H9 (cell line): Measurements from ENCODE around the gene BCL2L15. TPM values are rescaled to one million over a fixed set of nuclear protein-coding genes. Genes with fewer than 3 reads are reported as not detected.

Experiments used
- DNase-seq: peaks from one replicate; pipeline ENCODE4 v3.0.0-alpha.2; 2017
- H2AFZ ChIP-seq: one replicate; pipeline ENCODE4 v1.6.1; 2013; ENCODE audit warnings: mild to moderate bottlenecking, low read length, control low read depth, moderate library complexity
- H2AK5ac ChIP-seq: 2 replicates; pipeline ENCODE4 v1.6.1; 2013; ENCODE audit warnings: low read length, control low read depth, mixed read lengths; ENCODE audit not compliant: insufficient read length
- H2BK120ac ChIP-seq: one replicate; pipeline ENCODE4 v1.6.1; 2013; ENCODE audit warnings: low read depth, mild to moderate bottlenecking, low read length, control low read depth, inconsistent platforms; ENCODE audit not compliant: poor library complexity, severe bottlenecking
- H2BK12ac ChIP-seq: 2 replicates; pipeline ENCODE4 v1.6.1; 2013; ENCODE audit warnings: low read length, control low read depth, mixed read lengths, low read depth; ENCODE audit not compliant: insufficient read length
- H2BK15ac ChIP-seq: 2 replicates; pipeline ENCODE4 v1.6.1; 2013; ENCODE audit warnings: low read depth, low read length, control low read depth
- H2BK20ac ChIP-seq: one replicate; pipeline ENCODE4 v1.6.1; 2013; ENCODE audit warnings: low read depth, mild to moderate bottlenecking, low read length, control low read depth, inconsistent platforms; ENCODE audit not compliant: poor library complexity, severe bottlenecking
- H2BK5ac ChIP-seq: 2 replicates; pipeline ENCODE4 v1.6.1; 2013; ENCODE audit warnings: low read length, control low read depth, mixed read lengths; ENCODE audit not compliant: insufficient read length
- H3K14ac ChIP-seq: 2 replicates; pipeline ENCODE4 v1.6.1; 2013; ENCODE audit warnings: low read length, control low read depth; ENCODE audit not compliant: insufficient read depth
- H3K18ac ChIP-seq: 2 replicates; pipeline ENCODE4 v1.6.1; 2013; ENCODE audit warnings: low read depth, mild to moderate bottlenecking, mixed read lengths, low read length, control low read depth; ENCODE audit not compliant: insufficient read length
- H3K23ac ChIP-seq: 2 replicates; pipeline ENCODE4 v1.6.1; 2013; ENCODE audit warnings: low read length, control low read depth, mixed read lengths, low read depth; ENCODE audit not compliant: insufficient read length
- H3K23me2 ChIP-seq: 2 replicates; pipeline ENCODE4 v1.6.1; 2013; ENCODE audit warnings: low read depth, mild to moderate bottlenecking, mixed read lengths, low read length, control low read depth; ENCODE audit not compliant: insufficient read length, poor library complexity, severe bottlenecking
- H3K27ac ChIP-seq: 2 replicates; pipeline ENCODE4 v1.5.1; 2013; ENCODE audit warnings: low read length, control low read depth, mixed read lengths, low read depth; ENCODE audit not compliant: insufficient read length
- H3K27me3 ChIP-seq: 2 replicates; pipeline ENCODE4 v1.6.1; 2013; ENCODE audit warnings: low read length, control low read depth, inconsistent platforms; ENCODE audit not compliant: insufficient read depth
- H3K4ac ChIP-seq: 2 replicates; pipeline ENCODE4 v1.6.1; 2013; ENCODE audit warnings: low read depth, mild to moderate bottlenecking, control low read depth, inconsistent platforms, low read length, moderate library complexity
- H3K4me1 ChIP-seq: 2 replicates; pipeline ENCODE4 v1.6.1; 2013; ENCODE audit warnings: low read length, control low read depth, inconsistent platforms; ENCODE audit not compliant: insufficient read depth
- H3K4me2 ChIP-seq: 2 replicates; pipeline ENCODE4 v1.6.1; 2013; ENCODE audit warnings: low read length, control low read depth, mixed read lengths; ENCODE audit not compliant: insufficient read length, insufficient read depth
- H3K56ac ChIP-seq: 2 replicates; pipeline ENCODE4 v1.6.1; 2013; ENCODE audit warnings: low read depth, mild to moderate bottlenecking, mixed read lengths, low read length, control low read depth; ENCODE audit not compliant: insufficient read length
- H3K79me1 ChIP-seq: 2 replicates; pipeline ENCODE4 v1.6.1; 2013; ENCODE audit warnings: low read depth, mild to moderate bottlenecking, moderate library complexity, low read length, control low read depth, inconsistent platforms; ENCODE audit not compliant: insufficient read depth, poor library complexity, severe bottlenecking
- H3K79me2 ChIP-seq: 2 replicates; pipeline ENCODE4 v1.6.1; 2013; ENCODE audit warnings: low read length, control low read depth, inconsistent platforms; ENCODE audit not compliant: insufficient read depth
- H3K9ac ChIP-seq: 2 replicates; pipeline ENCODE4 v1.6.1; 2013; ENCODE audit warnings: low read length, control low read depth, mixed read lengths; ENCODE audit not compliant: insufficient read length; ENCODE audit errors: extremely low read depth
- H3K9me3 ChIP-seq: one replicate; pipeline ENCODE4 v1.6.1; 2013; ENCODE audit warnings: low read depth, low read length, inconsistent platforms; ENCODE audit not compliant: control insufficient read depth
- H3T11ph ChIP-seq: one replicate; pipeline ENCODE4 v1.6.1; 2013; ENCODE audit warnings: mild to moderate bottlenecking, low read length, control low read depth, inconsistent platforms
- H4K20me1 ChIP-seq: one replicate; pipeline ENCODE4 v1.6.1; 2013; ENCODE audit not compliant: control insufficient read depth, insufficient read length, insufficient read depth
- H4K5ac ChIP-seq: 2 replicates; pipeline ENCODE4 v1.6.1; 2013; ENCODE audit warnings: low read depth, mild to moderate bottlenecking, mixed read lengths, low read length, control low read depth; ENCODE audit not compliant: insufficient read length
- H4K8ac ChIP-seq: replicated peaks from 2 replicates; pipeline ENCODE4 v1.6.1; 2013; ENCODE audit warnings: low read length, control low read depth, mixed read lengths, low read depth; ENCODE audit not compliant: insufficient read length
- H4K91ac ChIP-seq: 2 replicates; pipeline ENCODE4 v1.6.1; 2013; ENCODE audit warnings: low read depth, mild to moderate bottlenecking, moderate library complexity, mixed read lengths, low read length, control low read depth; ENCODE audit not compliant: insufficient read length
- H3K27ac Mint-ChIP-seq, 3 experiments: 2 replicates in 2 of 3; 3 replicates in 1 of 3; pipeline ENCODE4 v1.8.0; 2020 to 2021; ENCODE audit warnings: mixed read lengths in 3 of 3, mild to moderate bottlenecking in 1 of 3, moderate library complexity in 1 of 3
- H3K27me3 Mint-ChIP-seq: 2 replicates; pipeline ENCODE4 v1.8.0; 2021; ENCODE audit warnings: low read depth, mild to moderate bottlenecking, moderate library complexity, mixed read lengths
- H3K36me3 Mint-ChIP-seq, 3 experiments: 2 replicates in 2 of 3; 3 replicates in 1 of 3; pipeline ENCODE4 v1.8.0; 2020 to 2021; ENCODE audit warnings: low read depth in 3 of 3, mixed read lengths in 3 of 3; ENCODE audit not compliant: insufficient read depth in 1 of 3
- H3K4me1 Mint-ChIP-seq, 2 experiments: 2 replicates each; pipeline ENCODE4 v1.8.0; 2020; ENCODE audit warnings: mixed read lengths in 2 of 2
- H3K4me3 Mint-ChIP-seq, 2 experiments: 2 replicates in 1 of 2; 3 replicates in 1 of 2; pipeline ENCODE4 v1.8.0; 2020 to 2021; ENCODE audit warnings: mild to moderate bottlenecking in 2 of 2, mixed read lengths in 2 of 2, moderate library complexity in 1 of 2
- H3K9me3 Mint-ChIP-seq, 2 experiments: 2 replicates in 1 of 2; 3 replicates in 1 of 2; pipeline ENCODE4 v1.8.0; 2020; ENCODE audit warnings: mild to moderate bottlenecking in 2 of 2, mixed read lengths in 2 of 2, moderate library complexity in 1 of 2
- CTCF ChIP-seq: fragments of 200-600 bp; sonication (generic); conservative IDR thresholded peaks from 3 replicates; pipeline ENCODE4 v1.8.0; 2021; ENCODE audit warnings: antibody characterized with exemption, mild to moderate bottlenecking
- WGBS: extraction: QIAGEN DNeasy Blood & Tissue Kit; methylation state at CpG from one replicate; pipeline ENCODE4 v1.1.7; 2013; ENCODE audit warnings: missing lambda C conversion rate, low lambda C conversion rate, mixed read lengths; ENCODE audit not compliant: insufficient read length; ENCODE audit errors: extremely low coverage; 5-methylcytosine and 5-hydroxymethylcytosine counted together
- total RNA-seq: library from RNA; stranded (reverse); gene quantifications from 2 replicates; pipeline ENCODE4 v1.2.1, GENCODE V29; 2021

BCL2L15 gene
- total RNA-seq, 1 experiment from 2014 or later, result 0.22 TPM

GRCh38 chr1:113890816-113891215 is 3.4 kb upstream of the BCL2L15 start:
- H3K4me3 Mint-ChIP-seq, result no peak overlapping the region
- WGBS, result no CpG with 5 or more reads among the region's 2 CpGs
- Histone ChIP-seq H3K79me2 (no peaks in the 10 kb centered on the region), H3K4me1 (no peaks in the 10 kb centered on the region), H2BK12ac (no peak overlapping the region), H2AK5ac (no peak overlapping the region), H3K18ac (no peak overlapping the region), H3K23ac (no peak overlapping the region), H4K91ac (no peak overlapping the region), H2BK5ac (no peak overlapping the region), H4K20me1 (no peaks in the 10 kb centered on the region), H3T11ph (no peak overlapping the region), H2BK15ac (no peak overlapping the region), H3K79me1 (no peaks in the 10 kb centered on the region), H3K27ac (no peak overlapping the region), H2AFZ (no peak overlapping the region), H3K9ac (no peak overlapping the region), H3K56ac (no peak overlapping the region), H3K9me3 (no peaks in the 10 kb centered on the region), H3K14ac (no peak overlapping the region), H2BK20ac (no peak overlapping the region), H4K8ac (no peak overlapping the region), H4K5ac (no peak overlapping the region), H3K23me2 (no peaks in the 10 kb centered on the region), H2BK120ac (no peak overlapping the region), H3K27me3 (no peaks in the 10 kb centered on the region), H3K4ac (no peak overlapping the region), H3K4me2 (no peak overlapping the region)
- H3K36me3 Mint-ChIP-seq, result peaks cover 0 to 3% (median 2%) of the 10 kb centered on the region in 3 experiments; a peak in 3 of 7 replicates
- H3K9me3 Mint-ChIP-seq, result no peaks in the 10 kb centered on the region
- H3K4me1 Mint-ChIP-seq, result no peaks in the 10 kb centered on the region
- no peak overlapping the region for H3K27ac Mint-ChIP-seq
- H3K27me3 Mint-ChIP-seq, result no peaks in the 10 kb centered on the region
- TF ChIP-seq CTCF, result no peak
- no peak for DNase-seq
